ENCODE data around the gene IL20.
"Not testable (repeated sequence)": the region's sequence is repeated elsewhere in the genome, so short reads cannot be mapped to it uniquely, and the experiment has no call there.

IL20 gene

DNA sequence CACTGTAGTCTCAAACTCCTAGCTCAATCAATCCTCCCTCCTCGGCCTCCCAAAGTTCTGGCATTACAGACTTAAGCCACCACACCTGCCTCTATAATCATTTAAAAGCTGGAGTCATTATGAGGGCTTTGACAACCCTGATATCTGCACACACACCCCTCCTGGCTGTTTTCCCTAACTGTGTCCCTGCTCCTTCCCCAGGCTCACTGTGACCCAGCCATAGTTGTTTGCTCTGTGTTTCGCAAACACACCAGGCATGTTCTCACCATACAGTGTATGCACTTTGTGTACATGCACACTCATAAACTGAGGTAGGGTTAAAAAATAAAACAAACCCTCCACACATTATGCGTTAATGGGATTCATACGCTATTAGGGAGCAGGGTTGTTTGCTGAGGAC, 21.8 kb upstream of the IL20 start:
- no peak for DNase-seq

DNA sequence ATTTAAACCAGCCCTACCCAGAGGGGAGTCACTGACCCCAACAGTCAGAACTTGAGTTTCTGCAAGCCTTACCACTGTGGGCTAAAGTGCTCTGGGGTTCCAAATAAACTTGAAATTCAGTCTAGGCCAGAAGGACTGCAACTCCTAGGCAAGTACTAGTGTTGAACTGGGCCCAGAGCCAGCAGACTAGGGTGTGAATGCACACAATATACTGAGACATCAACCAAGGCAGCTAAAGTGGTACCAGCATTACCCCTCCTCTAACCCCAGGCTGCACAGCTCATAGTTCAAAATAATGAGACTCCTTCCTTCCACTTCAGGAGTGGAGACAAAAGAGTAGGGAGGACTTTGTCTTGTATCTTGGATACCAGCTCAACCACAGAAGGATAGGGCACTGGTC, 18.9 kb upstream of the IL20 start:
- DNase-seq: no peak

DNA sequence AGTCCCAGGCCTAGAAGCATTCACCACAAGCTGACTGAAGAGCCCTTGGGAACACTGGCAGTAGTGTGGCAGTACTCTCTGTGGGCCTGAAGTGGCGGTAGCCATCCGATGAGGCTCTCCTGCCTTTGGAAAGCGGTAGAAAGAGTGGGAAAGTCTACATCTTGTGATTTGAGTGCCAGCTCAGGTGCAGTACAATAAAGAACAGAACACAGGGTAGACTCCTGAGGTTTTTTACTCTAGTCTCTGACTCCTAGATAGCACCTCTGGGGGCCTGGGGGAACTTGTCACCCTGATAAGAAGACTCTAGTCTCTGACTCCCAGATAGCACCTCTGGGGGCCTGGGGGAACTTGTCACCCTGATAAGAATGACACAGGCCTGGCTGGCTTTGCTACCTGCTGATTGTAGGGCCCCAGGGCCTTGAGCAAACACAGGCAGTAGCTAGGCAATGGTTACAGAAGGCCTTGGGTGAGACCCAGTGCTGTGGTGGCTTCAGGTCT, 18.0 kb upstream of the IL20 start:
- DNase-seq: no peak

DNA sequence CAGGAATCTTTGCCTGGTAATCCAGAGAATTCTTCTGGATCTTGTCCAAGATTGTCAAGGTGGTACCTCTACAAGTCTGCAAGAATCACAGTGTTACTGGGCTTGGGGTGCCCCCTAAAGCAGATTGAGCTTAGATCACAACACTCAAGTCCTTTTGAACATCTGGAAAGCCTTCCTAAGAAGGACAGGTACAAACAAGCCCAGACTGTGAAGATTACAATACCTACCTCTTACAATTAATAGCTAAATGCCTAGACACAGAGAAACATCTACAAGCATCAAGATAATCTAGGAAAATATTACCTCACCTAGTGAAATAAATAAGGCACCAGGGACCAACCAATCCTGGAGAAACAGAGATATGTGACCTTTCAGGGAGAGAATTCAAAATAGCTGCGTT, 17.5 kb upstream of the IL20 start:
- DNase-seq: no peak

DNA sequence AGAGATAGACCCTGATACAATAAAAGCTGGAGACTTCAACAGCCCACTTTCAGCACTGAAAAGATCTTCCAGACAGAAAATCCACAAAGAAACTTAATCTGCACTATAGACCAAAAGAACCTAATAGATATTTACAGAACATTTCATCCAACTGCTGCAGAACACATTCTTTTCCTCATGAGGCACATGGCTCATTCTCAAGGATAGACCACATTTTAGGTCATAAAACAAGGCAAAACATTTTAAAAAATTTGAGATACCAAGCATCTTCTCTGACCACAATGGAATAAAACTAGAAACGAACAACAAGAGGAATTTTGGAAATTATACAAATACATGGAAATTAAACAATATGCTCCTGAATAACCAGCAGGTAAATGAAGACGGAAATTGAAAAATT, 15.0 kb upstream of the IL20 start:
- DNase-seq: no peak

DNA sequence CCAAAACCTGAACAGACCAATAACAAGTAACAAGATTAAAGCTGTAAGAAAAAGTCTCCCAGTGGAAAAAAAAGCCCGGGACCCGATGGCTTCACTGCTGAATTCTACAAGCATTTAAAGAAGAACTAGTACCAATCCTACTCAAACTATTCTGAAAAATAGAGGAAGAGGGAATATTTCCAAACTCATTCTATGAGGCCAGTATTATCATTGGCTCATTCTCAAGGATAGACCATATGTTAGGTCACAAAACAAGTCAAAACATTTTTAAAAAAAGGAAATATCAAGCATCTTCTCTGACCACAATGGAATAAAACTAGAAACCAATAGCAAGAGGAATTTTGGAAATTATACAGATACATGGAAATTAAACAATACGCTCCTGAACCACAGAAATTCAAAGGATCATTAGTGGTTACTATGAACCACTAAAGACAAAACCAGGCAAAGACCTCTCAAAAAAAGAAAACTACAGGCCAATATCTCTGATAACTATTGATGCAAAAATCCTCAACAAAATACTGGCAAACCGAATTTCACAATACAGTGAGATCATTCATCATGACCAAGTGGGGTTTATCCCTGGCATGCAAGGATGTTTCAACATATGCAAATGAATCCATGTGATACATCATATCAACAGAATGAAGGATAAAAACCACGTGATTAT, 13.9 kb upstream of the IL20 start:
- DNase-seq: no peak

DNA sequence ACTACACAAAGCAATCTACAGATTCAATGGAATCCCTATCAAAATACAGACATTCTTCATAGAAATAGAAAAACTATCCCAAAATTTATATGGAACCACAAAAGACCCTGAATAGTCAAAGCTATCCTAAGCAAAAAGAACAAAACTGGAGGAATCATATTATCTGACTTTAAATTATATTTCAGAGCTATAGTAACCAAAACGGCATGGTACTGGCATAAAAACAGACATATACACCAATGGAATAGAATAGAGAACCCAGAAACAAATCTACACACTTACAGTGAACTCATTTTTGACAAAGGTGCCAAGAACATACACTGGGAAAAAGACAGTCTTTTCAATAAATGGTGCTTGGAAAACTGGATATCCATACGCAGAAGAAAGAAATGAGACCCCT, 12.8 kb upstream of the IL20 start:
- DNase-seq: not testable (repeated sequence)

DNA sequence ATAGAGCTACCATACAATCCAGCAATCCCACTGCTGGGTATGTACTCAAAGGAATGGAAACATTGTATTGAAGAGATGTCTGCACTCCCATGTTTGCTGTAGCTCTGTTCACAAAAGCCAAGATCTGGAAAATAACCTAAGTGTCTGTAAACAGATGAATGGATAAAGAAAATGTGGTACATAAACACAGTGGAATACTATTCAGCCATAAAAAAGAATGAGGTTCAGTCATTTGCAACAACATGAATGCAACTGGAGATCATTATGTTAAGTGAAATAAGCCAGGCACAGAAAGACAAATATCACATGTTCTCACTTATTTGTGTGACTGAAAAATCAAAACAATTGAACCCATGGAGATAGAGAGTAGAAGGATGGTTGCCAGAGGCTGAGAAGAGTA, 11.7 kb upstream of the IL20 start:
- not testable (repeated sequence) for DNase-seq

DNA sequence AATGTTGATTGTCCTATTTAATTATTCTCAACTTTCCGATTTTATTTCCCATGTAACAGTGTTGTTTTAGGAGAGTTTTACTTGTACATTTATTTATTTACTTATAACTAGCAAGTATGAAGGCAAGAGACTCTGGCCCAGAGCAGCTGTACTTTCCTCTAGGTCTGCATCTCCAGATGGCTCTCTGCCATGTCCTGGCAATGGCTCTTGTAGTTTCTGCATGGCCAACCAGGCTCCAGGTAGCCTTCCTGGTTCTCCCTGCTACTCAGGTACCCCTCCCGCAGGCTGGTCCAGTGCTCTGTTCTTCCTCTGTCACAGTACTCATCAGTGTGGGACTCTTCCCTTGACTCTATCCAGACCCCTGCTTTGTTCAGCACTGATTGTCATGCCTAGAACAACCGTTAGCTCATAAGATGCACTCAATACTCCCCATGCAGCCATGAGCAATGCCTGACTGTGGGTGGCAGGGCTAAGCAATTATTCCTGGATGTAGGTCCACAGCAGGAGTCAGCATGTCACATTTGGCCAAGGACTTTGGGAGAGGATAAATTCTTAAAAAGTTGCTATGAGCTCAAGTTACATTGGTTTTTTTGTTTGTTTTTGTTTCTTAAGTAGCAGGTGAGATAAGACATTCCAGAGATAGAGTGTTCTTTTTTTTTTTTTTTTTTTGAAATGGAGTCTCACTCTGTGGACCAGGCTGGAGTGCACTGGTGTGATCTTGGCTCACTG, 10.9 kb upstream of the IL20 start:
- no peak for DNase-seq

DNA sequence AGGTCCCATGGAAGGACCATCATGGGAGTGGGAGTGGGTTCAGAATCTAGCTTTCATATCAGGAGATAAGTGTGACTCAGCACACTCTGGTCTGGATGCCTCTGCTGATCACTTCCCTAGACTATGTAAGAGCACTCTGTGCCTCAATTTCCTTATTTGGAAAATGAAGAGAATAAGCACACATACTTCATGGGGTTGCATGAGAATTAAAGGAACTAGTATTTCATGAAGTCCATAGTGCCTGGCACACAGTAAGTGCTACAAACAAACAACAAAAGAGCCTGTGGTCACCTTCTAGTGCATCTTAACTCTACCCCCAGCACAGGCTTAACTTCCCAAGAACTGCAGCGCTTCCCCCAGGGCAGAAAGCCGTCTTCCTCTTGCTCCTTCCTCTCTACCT, 9.6 kb upstream of the IL20 start:
- DNase-seq: no peak

DNA sequence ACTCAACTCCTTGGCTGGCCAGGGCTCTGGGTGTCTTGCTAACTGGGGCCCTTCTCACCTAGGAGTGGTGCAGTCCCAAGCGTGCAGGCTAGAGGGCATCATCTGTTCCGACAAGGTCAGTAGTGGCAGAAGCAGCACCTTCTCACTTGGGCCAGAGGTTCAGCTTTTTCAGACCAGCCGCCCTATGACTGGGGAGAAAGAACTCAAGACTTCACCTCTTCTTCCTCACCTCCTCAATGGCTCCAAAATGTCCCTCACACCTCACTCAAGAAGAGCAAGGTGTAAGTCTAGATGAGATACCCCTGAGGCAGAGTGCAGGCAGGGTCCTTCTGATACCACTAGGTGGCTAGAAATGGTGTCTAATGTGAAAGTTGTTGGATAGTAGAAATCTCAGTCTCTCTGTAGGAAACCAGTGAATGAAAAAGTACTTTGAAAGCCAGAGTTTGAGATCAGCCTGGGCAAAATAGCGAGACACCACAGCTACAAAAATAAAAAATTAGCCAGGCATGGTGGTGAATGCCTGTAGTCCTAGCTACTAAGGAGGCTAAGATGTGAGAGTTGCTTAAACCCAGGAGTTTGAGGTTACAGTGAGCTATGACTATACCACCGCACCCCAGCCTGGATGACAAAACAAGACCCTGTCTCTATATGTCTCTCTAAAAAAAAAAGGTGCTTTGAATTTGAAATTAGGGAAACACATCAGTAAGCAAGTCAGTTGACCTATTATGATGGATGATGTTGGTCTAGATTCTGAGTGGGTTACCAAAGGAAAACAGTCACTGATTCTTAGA, 8.6 kb upstream of the IL20 start:
- no peak for DNase-seq

DNA sequence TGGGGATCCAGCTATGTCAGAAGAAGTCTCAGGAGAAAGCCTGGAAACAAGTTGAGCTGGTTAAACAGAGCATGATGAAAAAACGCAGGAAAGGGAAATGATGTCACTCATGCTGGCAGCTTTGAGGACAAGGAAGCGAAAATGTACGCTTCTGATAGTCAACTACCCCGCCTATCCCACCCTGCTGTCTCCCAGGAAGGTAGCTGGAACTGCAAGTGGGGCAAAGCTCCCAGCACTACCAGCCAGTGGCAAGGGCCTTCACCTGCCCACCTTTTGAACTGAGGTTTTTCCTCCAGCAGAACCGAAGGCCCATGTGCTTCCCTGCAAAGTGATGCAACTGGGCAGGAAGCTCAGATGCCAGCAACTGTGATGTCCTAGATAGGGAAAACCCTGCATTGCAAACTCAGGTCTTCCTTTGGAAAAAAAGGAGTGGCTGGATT, 6.3 kb upstream of the IL20 start:
- no peak for DNase-seq

DNA sequence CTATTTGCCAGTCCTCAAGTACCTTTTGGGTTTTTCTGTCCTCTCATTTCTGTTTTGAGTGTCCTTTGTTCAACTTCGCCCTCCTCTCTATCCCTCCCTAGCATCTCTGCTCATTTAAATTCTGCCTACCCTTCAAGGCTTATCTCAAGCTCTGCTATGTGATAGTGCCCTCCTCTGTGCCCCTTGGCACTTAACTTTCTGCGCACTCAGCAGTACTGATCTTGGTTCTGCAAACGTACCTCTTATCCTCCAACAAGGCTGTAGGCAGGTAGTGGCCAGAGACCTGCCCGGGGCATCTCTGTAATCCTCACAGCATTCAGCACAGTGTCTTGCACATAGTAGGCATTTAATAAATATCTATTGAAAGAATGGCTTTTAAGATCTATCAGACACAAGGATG, 5.3 kb upstream of the IL20 start:
- DNase-seq: no peak

DNA sequence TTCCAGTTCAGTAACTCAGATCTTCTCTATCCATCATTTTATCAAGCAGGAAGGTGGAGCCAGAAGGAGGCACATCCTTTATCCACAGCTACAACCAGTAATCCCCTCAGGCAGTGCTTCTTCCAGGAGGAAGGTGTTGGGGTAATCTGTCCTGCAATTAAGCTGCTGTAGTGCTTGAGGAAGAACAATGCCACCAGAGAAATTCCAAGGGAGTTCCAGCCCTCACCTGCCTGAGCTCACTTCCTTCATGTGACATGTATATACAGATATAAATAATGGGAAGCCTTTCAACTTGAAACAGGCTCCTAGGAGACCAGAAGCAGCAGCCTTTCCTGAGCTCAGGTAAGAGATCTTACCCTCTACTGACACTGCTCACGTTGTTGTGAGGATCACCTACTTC, 2.2 kb upstream of the IL20 start:
- peak; percentile 42 for DNase-seq

DNA sequence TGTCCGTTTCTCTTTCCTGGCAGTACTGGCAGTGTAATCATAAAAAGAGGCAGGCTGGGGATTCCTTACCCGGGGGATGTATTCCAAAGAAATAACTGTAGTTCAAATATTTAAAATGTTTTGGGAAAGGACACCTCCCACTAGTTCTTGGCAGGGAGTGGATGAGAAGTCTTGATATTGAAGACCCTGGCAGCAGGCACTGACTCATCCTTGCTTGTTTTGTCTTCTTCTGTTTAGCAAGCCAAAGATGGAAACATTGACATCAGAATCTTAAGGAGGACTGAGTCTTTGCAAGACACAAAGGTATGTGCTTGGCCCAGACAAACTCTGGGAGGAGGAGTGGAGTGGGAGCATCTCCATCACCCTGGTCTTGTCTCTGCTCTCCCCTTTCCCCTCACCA, 639 bp downstream of the IL20 start:
- DNase-seq: no peak

DNA sequence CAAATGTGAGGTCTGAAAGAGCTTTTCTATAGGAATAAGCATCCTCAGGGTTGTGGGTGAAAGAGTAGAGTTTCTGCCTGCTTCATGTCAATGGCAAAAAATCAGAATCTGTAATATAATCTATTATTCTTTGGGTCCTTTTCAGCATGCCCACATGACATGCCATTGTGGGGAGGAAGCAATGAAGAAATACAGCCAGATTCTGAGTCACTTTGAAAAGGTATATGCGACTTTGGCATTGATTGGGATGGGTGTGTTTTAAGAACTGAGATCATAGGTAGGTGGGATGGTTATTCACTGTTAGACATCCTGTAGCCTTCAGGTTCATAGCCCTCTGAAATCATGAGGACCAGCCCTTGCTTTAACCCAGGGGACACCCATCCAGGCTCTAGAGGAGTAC, 1.8 kb downstream of the IL20 start:
- no peak for DNase-seq

DNA sequence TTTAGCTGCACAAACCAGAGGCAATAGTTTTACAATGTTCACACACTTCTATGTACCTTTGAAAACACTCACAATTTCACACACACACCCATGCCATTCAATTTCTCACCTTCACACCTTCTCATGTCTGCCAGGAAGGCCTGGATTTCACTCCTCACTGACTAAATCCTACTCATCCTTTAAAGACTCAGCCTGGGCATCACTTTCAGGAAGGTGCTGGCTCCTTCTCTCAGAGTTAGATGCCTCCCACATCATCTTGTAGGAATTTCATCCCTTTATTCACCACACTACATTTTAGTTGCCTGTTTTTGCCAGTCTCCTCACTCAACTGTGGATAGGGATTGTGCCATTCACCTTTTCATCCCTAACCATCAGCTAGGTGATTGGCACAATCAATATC, 2.3 kb downstream of the IL20 start:
- no peak for DNase-seq

DNA sequence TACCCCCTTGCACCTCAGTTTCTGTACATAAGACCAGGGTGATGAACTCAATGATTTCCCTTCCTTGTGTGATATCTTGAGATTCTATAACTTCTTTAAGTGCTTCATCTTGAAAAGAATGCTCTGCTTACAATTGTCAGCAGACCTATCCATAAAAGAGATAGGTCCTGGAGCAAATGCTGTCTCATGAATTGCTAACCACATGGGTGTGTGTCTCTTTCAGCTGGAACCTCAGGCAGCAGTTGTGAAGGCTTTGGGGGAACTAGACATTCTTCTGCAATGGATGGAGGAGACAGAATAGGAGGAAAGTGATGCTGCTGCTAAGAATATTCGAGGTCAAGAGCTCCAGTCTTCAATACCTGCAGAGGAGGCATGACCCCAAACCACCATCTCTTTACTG, 2.8 kb downstream of the IL20 start:
- DNase-seq: no peak

DNA sequence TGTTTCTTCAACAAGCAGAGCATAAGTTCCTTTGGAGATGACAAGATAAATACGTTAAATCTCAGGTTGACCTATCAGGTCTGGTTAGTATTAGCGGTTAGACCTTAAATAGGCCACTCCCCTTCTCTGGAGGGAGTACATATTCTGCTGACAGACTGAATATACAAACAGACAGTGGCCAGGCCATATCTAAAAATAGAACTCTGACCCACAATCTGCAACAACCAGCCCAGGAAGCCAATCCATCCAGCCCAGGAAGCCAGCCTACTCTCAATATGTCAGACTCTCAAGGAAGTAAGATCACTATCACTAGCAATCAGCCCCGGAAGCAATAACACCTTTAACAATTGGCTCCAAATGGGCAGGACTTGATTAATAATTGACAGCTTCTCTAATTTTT, 6.7 kb downstream of the IL20 start:
- no peak for DNase-seq

DNA sequence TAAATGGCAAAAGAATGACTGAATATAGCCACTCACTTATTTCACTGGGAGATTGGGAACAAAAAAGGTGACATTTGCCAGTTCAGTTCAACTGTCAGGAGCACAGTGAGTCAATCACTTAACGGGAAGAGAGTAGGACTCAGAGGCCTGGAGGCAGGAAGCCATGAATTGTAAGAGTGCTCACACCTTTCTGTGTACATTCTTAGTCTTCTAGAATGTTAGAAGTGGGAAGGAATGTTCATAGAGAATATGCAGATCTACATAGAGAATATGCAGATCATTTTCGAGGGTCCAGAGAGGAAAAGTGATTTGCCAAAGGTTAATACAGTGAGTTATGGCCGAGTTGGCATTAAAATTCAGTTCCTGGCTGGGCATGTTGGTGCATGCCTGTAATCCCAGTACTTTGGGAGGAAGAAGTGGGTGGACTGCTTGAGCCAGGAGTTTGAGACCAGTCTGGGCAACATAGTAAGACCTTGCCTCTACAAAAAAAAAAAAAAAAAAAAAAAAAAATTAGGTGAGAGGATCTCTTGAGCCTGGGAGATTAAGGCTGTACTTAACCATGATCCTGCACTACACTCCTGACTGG, 8.3 kb downstream of the IL20 start:
- DNase-seq: no peak

DNA sequence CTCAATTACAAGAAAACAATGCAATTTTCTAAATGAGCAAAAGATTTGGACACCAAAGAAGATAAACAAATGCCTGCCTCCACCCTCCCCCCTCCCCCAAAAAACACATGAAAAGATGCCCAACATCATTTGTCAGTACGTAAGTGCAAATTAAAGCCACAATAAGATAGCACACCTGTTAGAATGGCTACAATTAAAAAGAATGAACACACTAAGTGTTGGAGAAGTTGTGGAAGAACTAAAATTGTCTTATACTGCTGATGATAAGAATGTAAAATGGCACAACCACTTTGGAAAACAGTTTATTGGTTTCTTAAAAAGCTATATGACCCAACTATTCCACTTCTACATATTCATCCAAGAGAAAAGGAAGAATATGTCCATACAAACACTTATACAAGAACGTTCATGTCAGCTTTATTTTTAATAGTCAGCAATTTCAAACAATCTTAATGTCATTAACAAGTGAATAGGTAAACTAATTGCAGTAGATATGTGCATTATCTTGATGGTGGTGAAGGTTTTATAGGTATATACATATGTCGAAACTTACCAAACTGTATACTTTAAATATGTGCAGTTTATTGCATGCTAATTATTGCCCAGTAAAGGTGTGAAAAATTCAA, 10.4 kb downstream of the IL20 start:
- no peak for DNase-seq

DNA sequence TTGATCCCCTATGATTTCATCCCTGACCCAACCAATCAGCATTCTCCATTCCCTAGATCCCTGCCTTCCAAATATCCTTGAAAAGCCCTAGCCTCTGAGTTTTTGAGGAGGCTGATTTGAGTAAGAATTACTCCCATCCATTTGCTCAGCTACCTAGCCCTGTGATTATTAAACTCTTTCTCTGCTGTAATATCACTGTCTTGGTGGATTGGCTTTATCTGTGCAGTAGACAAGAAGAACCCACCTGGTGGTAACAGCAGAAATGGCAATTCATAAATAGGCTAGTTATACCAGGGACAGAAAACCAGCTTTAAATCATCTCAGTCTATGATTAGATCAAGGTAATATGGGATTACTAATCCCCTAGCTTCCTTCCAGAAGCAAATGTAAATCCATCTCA, 13.0 kb downstream of the IL20 start:
- no peak for DNase-seq

DNA sequence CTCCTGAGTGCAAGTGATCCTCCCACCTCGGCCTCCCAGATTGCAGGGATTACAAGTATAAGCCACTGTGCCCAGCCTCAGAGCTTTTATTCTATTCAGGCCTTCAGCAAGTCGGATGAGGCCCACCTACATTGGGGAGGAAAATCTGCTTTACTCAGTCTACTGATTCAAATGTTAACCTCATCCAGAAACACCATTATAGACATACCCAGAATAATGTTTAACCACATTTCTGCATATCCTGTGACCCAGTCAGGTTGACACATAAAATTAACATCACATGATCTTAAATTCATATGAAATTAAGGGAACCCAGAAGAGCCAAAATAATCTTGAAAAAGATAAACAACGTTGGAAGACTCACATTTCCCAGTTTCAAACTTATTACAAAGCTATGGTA, 14.9 kb downstream of the IL20 start:
- DNase-seq: no peak
